SHP77 treated with DMSO at 0.1 percent for 48 hours (cell line): Measurements from ENCODE around the gene SLC39A9.

ENCODE experiments used
- DNase-seq: peaks from one replicate; lab custom pipeline; 2025; lab: John Stamatoyannopoulos, UW

Gene SLC39A9

DNA sequence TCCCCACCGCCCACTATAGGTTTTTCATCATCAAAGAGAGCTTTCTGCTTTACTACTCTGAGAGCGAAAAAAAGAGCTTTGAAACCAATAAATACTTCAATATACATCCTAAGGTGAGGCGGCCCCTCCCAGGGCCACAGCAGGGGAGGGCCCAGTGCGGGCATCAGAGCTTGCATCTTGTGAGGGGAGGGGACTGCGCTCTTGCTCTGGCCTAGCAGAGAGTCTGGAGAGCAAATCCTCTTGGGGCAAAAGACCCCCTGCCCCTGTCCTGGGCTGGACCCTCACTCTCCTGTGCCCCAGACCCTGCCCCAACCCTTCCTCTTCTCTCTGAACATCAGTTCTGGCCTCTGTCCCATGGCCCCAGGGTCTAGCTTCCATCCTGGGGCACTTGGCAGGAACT, 101.6 kb downstream of the SLC39A9 start:
- DNase-seq, result no peak

DNA sequence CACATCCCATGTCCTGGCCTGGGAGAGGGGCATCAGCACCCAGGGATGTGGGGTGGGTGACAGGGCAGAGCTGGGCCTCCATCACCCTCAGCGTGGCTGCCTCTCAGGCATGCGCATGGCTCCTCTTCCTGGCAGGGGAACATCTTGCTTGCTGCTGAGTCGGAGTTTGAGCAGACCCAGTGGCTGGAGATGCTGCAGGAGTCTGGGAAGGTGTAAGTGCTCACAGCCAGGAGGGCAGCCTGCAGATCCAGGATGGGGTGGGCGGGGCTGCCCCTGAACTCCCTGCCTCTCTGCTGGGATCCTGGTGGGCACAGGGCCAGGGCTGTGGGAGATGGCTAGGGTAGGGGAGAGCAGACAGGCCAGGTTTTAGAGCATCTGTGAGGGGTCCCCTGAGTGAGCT, 102.2 kb downstream of the SLC39A9 start:
- no peak for DNase-seq

- no peak for DNase-seq
Observed at GRCh38 chr14:69501423-69501838, 102.9 kb downstream of the SLC39A9 start.

GRCh38 chr14:69504775-69505174, 106.3 kb downstream of the SLC39A9 start:
- DNase-seq, result no peak

- DNase-seq, result no peak
Observed at GRCh38 chr14:69505338-69506240, 107.1 kb downstream of the SLC39A9 start.

DNA sequence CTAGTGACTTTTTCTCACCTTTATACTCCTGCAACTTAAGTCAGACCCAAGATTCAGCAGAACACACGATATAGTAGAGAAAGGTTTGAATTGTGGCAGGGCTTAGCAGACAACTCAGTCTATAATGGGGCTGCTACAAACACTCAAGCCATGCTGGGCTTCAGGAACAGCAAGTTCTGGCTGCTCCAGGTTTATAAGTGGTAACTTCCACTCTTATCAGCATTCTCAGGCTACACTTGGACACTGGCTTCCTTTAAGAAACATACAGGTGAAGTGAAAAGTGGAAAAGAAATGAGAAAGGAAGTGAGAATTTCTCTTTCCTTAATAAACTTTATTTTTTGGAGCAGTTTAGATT, 107.7 kb downstream of the SLC39A9 start:
- no peak for DNase-seq
